K562 (cell line): Measurements from ENCODE around the gene SPEM2. TPM values are rescaled to one million over a fixed set of nuclear protein-coding genes. Genes with fewer than 3 reads are reported as not detected.

ENCODE experiments used
- ATAC-seq: fragments of 200-7000 bp; cut with Tn5 transposase; 3 replicates; pipeline ENCODE4 v1.9.1; 2020; ENCODE audit warnings: moderate library complexity
- BruUV-seq: library from RNA; stranded (reverse); fragments of 400-500 nt; replicated peaks from 2 replicates; lab custom pipeline; 2021; lab: Mats Ljungman, UMichigan
- CTCF ChIA-PET: fragments of 300-600 bp; formaldehyde crosslinking; extraction: SDS; loops from one replicate; lab custom pipeline; 2021; ENCODE audit warnings: low intra/inter-chr PET ratio; lab: Yijun Ruan, JAX
- POLR2A ChIA-PET: fragments of 300-600, 350-650 bp; sonication (Branson Sonifier 250); formaldehyde crosslinking; extraction: SDS; loops from one replicate; lab custom pipeline; 2021; ENCODE audit warnings: antibody characterized with exemption, inconsistent platforms; lab: Yijun Ruan, JAX
- DNase-seq, 4 experiments: peaks; one replicate each; pipeline versions ENCODE4 v3.0.0 to v3.0.0-alpha.2; 2011 to 2018; ENCODE audit warnings: low spot score in 3 of 4, mixed read lengths in 3 of 4; ENCODE audit errors: extremely low read depth in 1 of 4
- FAIRE-seq: peaks from 2 replicates; lab custom pipeline; 2011; peaks lifted over from hg19 to GRCh38; lab: Jason Lieb, UNC
- H2AFZ ChIP-seq: 2 replicates; pipeline ENCODE4 v1.6.0; 2011; ENCODE audit warnings: low read depth, low read length, control low read depth, inconsistent platforms
- H3K27ac ChIP-seq: fragments of 200-600 bp; 3 replicates; pipeline ENCODE4 v1.8.0; 2011; ENCODE audit warnings: low read depth, mild to moderate bottlenecking, control low read depth, inconsistent platforms, low read length, moderate library complexity, mixed read lengths; ENCODE audit errors: extremely low read depth
- H3K27me3 ChIP-seq, 2 experiments: fragments of 300-600 bp in 1 of 2; 2 replicates in 1 of 2; 3 replicates in 1 of 2; pipeline versions ENCODE4 v1.6.0 to v1.8.0; 2011; ENCODE audit warnings: inconsistent platforms in 2 of 2, low read length in 2 of 2, mild to moderate bottlenecking in 1 of 2, mixed read lengths in 1 of 2, moderate library complexity in 1 of 2; ENCODE audit not compliant: control insufficient read depth in 2 of 2, insufficient read depth in 2 of 2
- H3K36me3 ChIP-seq: fragments of 300-600 bp; 3 replicates; pipeline ENCODE4 v1.8.0; 2011; ENCODE audit warnings: mild to moderate bottlenecking, low read length, inconsistent platforms; ENCODE audit not compliant: control insufficient read depth, insufficient read depth
- H3K4me1 ChIP-seq, 2 experiments: fragments of 200-600 bp in 1 of 2; replicated peaks in 1 of 2; 2 replicates in 1 of 2; 3 replicates in 1 of 2; pipeline versions ENCODE4 v1.5.1 to v1.8.0; 2011; ENCODE audit warnings: inconsistent platforms in 2 of 2, low read length in 2 of 2, mild to moderate bottlenecking in 1 of 2, mixed read lengths in 1 of 2, moderate library complexity in 1 of 2; ENCODE audit not compliant: control insufficient read depth in 2 of 2, insufficient read depth in 2 of 2
- H3K4me2 ChIP-seq: 2 replicates; pipeline ENCODE4 v1.6.1; 2011; ENCODE audit warnings: low read length, control low read depth, inconsistent platforms, mixed read lengths; ENCODE audit not compliant: insufficient read depth
- H3K4me3 ChIP-seq: fragments of 200-600 bp; sonication (generic), shearing (Covaris generic); 2 replicates; pipeline ENCODE4 v1.5.1; 2016; ENCODE audit warnings: control low read depth, inconsistent platforms
- H3K79me2 ChIP-seq: fragments of 200-600 bp; 3 replicates; pipeline ENCODE4 v1.8.0; 2011; ENCODE audit warnings: low read length, inconsistent platforms; ENCODE audit not compliant: control insufficient read depth, insufficient read depth
- H3K9ac ChIP-seq, 2 experiments: 2 replicates each; pipeline versions ENCODE4 v1.6.0 to v1.6.1; 2011; ENCODE audit warnings: low read depth in 2 of 2, low read length in 2 of 2, control low read depth in 1 of 2, inconsistent platforms in 1 of 2, mild to moderate bottlenecking in 1 of 2, mixed read lengths in 1 of 2; ENCODE audit not compliant: insufficient read depth in 1 of 2
- H3K9me1 ChIP-seq: one replicate; pipeline ENCODE4 v1.6.0; 2011; ENCODE audit warnings: inconsistent platforms, mild to moderate bottlenecking, low read length, moderate library complexity; ENCODE audit not compliant: control insufficient read depth, insufficient read depth
- H3K9me3 ChIP-seq: replicated peaks from 2 replicates; pipeline ENCODE4 v1.5.1; 2011; ENCODE audit warnings: low read depth, low read length, inconsistent platforms; ENCODE audit not compliant: control insufficient read depth, insufficient read depth
- H4K20me1 ChIP-seq: replicated peaks from 2 replicates; pipeline ENCODE4 v1.6.1; 2011; ENCODE audit warnings: low read length, inconsistent platforms, mixed read lengths; ENCODE audit not compliant: control insufficient read depth, insufficient read depth
- BACH1 ChIP-seq: fragments of 200-800 bp; sonication (Bioruptor generic); IDR thresholded peaks from 2 replicates; pipeline ENCODE4 v1.6.1; 2016; ENCODE audit warnings: missing genetic modification characterization, missing compliant biosample characterization
- CBFA2T2 ChIP-seq: fragments of 450-650 bp; conservative IDR thresholded peaks from 2 replicates; pipeline ENCODE4 v1.6.1; 2017; ENCODE audit warnings: mild to moderate bottlenecking
- CBFB ChIP-seq: sonication (generic); formaldehyde crosslinking; IDR thresholded peaks from 2 replicates; pipeline ENCODE4 v1.4.0; 2020; ENCODE audit warnings: mild to moderate bottlenecking, missing genetic modification reagents
- CREBBP ChIP-seq: IDR thresholded peaks from one replicate; pipeline ENCODE4 v1.6.1; 2012; ENCODE audit warnings: low read depth, mild to moderate bottlenecking, control low read depth, inconsistent platforms, low read length
- HEY1 ChIP-seq: fragments of 250-450 bp; sonication (Bioruptor Pico); IDR thresholded peaks from 2 replicates; pipeline ENCODE4 v1.5.0; 2020; ENCODE audit warnings: mild to moderate bottlenecking, moderate library complexity, borderline replicate concordance
- PHB2 ChIP-seq: fragments of 450-650 bp; IDR thresholded peaks from 2 replicates; pipeline ENCODE4 v1.6.1; 2017; ENCODE audit warnings: low read depth
- SRSF1 ChIP-seq: fragments of 200-400 bp; formaldehyde crosslinking; IDR thresholded peaks from 2 replicates; pipeline ENCODE4 v1.6.1; 2017; ENCODE audit warnings: mild to moderate bottlenecking, low read depth, low read length, moderate library complexity
- ZFP1 ChIP-seq: fragments of 450-650 bp; formaldehyde crosslinking; IDR thresholded peaks from 2 replicates; pipeline ENCODE4 v1.4.0; 2020; ENCODE audit warnings: mild to moderate bottlenecking, mixed read lengths
- ZNF12 ChIP-seq: sonication (generic); formaldehyde crosslinking; IDR thresholded peaks from 2 replicates; pipeline ENCODE4 v1.4.0; 2020; ENCODE audit warnings: mild to moderate bottlenecking, missing genetic modification reagents
- ZNF444 ChIP-seq: fragments of 250-450 bp; sonication (Bioruptor Pico); IDR thresholded peaks from 2 replicates; pipeline ENCODE4 v1.4.0; 2020; ENCODE audit warnings: mild to moderate bottlenecking, moderate library complexity
- WGBS: fragments of 100-300 bp; shearing (Covaris generic); methylation state at CpG from one replicate; pipeline ENCODE4 v1.1.6; 2016; ENCODE audit warnings: low coverage, mixed read lengths; ENCODE audit not compliant: insufficient coverage; ENCODE audit errors: missing lambda C conversion rate; 5-methylcytosine and 5-hydroxymethylcytosine counted together
- in situ Hi-C: fragments of 300-500 bp; cut with MboI; formaldehyde crosslinking; loops from 4 replicates; pipeline ENCODE4 v1.15.0; 2018; ENCODE audit warnings: inconsistent platforms, mixed read lengths
- intact Hi-C: fragments of 100-400 bp; cut with micrococcal nuclease; formaldehyde crosslinking; loops from 2 replicates; pipeline ENCODE4 v1.14.2; 2022
- polyA plus RNA-seq, 8 experiments: library from polyadenylated mRNA; depleted of rRNA in 4 of 8; stranded (reverse) in 5 of 8; unstranded in 3 of 8; fragments of >200 nt; fragmentation: Nextera tagmentation in 2 of 8; fragmentation: Illumina TruSeq in 1 of 8; extraction: Ambion mirVana in 2 of 8; extraction: Trizol in 1 of 8; gene quantifications; 2 replicates each; pipeline versions ENCODE4 v1.2.1 to v1.2.3, GENCODE V29; 2011 to 2014; ENCODE audit warnings: inconsistent platforms in 1 of 8, missing spikeins in 1 of 8
- total RNA-seq, 7 experiments: library from RNA; depleted of rRNA in 6 of 7; stranded (reverse); fragments of >200 nt in 6 of 7; fragmentation: Illumina TruSeq in 2 of 7; extraction: Trizol in 2 of 7; gene quantifications; 2 replicates each; pipeline versions ENCODE4 v1.2.1 to v1.2.3, GENCODE V29; 2011 to 2021; ENCODE audit warnings: low replicate concordance in 1 of 7
- TF ChIP-seq, protein P1 (sequence below): fragments of 450-650 bp; IDR thresholded peaks from 2 replicates; pipeline ENCODE4 v1.6.1; 2016; ENCODE audit warnings: borderline replicate concordance

SPEM2 gene
- total and polyA plus RNA-seq, 9 of the 15 experiments (the other 6 are each of a cell fraction or from before 2014, with no cell fraction given): not detected

DNA sequence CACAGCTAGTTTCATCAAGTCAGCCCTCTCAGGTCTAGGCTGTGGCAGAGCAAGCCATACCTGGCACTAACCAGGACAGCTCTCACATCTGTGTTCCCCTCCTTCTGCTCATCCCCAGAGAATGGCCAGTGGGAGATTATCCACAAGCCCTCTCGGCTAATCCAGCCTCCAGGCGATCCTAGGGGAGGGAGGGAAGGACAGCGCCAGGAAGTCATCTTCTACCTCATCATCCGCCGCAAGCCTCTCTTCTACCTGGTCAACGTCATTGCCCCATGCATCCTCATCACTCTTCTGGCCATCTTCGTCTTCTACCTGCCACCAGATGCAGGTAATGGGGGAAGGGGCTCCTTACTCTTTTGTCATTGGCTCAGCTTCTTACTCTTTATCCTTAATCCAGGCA is 23.0 kb downstream of the SPEM2 start:
- H3K27me3 ChIP-seq: no peaks in the 10 kb centered on the region
- ATAC-seq (no peak), DNase-seq (no peak)
- intact Hi-C loops: no loop called here
- no peaks in the 10 kb centered on the region for H3K9me3 ChIP-seq
- no peaks in the 10 kb centered on the region for H3K9me1 ChIP-seq
- 81% methylated on average over 7 of the region's 7 CpGs for WGBS
- no peak overlapping the region for H3K4me2 ChIP-seq
- H3K9ac ChIP-seq: no peak overlapping the region
- POLR2A ChIA-PET: no interaction called here
- H2AFZ ChIP-seq: no peak overlapping the region
- no peaks in the 10 kb centered on the region for H4K20me1 ChIP-seq
- H3K4me3 ChIP-seq: no peak overlapping the region
- in situ Hi-C loops: no loop called here
- H3K79me2 ChIP-seq: no peaks in the 10 kb centered on the region
- TF ChIP-seq CBFA2T2 (no peak), ZFP1 (CRISPR knock-in tag) (no peak), ZNF12 (CRISPR knock-in tag) (no peak), CREBBP (no peak), HEY1 (CRISPR knock-in tag) (no peak), BACH1 (tag) (no peak), SRSF1 (no peak), ZNF444 (CRISPR knock-in tag) (no peak), PHB2 (no peak), CBFB (CRISPR knock-in tag) (no peak)
- TF ChIP-seq, protein P1, sequence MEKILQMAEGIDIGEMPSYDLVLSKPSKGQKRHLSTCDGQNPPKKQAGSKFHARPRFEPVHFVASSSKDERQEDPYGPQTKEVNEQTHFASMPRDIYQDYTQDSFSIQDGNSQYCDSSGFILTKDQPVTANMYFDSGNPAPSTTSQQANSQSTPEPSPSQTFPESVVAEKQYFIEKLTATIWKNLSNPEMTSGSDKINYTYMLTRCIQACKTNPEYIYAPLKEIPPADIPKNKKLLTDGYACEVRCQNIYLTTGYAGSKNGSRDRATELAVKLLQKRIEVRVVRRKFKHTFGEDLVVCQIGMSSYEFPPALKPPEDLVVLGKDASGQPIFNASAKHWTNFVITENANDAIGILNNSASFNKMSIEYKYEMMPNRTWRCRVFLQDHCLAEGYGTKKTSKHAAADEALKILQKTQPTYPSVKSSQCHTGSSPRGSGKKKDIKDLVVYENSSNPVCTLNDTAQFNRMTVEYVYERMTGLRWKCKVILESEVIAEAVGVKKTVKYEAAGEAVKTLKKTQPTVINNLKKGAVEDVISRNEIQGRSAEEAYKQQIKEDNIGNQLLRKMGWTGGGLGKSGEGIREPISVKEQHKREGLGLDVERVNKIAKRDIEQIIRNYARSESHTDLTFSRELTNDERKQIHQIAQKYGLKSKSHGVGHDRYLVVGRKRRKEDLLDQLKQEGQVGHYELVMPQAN: no peak
- TF ChIP-seq, all 486 proteins: peak for 0
- Histone ChIP-seq H3K36me3 (no peaks in the 10 kb centered on the region), H3K27ac (no peak overlapping the region), H3K4me1 (peaks cover 4 to 26% of the 10 kb centered on the region in 2 experiments; a peak in 4 of 5 replicates)
- FAIRE-seq: no peak
- BruUV-seq: no TSS peak
- CTCF ChIA-PET: no interaction called here
